GM19043 (cell line): ENCODE measurements around the gene TPBGL.
"Not testable (repeated sequence)": the region's sequence is repeated elsewhere in the genome, so short reads cannot be mapped to it uniquely, and the experiment has no call there.

Experiments used
- ATAC-seq: cut with Tn5 transposase; IDR thresholded peaks from one replicate; pipeline ENCODE4 v1.9.1; 2021; ENCODE audit warnings: low read depth; ENCODE audit not compliant: unreplicated experiment

Gene TPBGL

DNA sequence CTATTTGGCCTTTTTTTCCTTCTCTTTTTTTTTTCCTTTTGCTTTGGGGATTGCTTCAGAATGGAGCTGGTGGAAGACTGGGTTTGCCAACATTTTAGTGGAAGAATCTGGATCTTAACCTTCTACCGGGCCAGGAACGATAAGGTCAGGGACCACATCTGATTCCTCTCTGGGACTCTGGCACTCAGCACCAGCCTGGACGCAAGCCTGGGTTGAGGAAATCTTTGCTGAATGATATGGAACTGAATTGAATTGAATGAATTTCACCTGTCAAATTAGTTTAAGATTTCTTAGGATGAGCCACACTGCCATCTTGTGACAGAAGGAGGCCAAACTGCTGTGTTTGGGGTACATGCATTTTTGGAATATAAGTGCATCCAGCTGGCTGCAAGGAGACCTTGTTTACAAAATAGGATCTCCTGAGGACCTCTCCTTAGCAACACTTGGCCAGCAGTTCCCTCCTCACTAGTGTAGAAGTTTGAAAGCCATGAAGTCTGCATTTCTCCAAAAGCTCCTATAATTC, 30.4 kb downstream of the TPBGL start:
- ATAC-seq: no peak

DNA sequence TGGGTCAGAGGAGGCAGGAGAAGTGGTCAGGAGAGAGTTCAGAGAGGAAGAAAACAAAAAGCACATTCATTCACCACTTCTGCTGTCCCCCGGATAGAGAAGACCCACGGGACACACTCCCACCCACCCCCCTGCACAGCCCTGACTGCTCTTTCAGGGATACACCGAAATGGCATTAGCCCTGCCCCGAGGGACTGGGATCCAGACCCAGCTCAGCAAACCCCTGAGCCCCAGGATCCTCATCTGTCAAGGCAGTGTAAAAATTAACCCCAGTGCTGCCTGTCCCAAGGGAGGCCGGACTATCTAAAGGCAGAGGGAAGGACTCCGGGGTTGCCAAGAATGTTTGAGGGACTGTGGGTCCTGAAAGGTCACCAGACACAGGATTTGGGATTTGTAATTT, 31.2 kb downstream of the TPBGL start:
- no peak for ATAC-seq

DNA sequence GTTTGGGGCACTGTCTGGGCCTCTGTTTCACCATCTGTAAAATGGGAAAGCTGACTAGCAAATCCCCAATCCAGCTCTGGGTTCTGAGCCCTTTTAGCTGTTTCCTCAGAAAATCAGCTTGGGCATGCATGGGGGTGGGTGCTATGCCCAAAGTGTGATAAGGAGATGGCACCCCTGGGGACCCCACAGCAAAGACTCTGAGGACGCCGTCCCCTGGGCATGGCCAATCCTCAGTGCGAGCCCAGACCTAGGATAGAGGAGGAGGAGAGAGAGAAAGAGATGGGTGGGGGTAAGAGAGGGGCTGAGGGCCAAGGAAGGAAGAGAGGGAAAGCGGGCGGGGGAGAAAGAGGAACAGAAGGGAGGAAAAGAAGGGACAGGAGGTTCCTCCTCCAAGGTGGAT, 31.8 kb downstream of the TPBGL start:
- no peak for ATAC-seq

DNA sequence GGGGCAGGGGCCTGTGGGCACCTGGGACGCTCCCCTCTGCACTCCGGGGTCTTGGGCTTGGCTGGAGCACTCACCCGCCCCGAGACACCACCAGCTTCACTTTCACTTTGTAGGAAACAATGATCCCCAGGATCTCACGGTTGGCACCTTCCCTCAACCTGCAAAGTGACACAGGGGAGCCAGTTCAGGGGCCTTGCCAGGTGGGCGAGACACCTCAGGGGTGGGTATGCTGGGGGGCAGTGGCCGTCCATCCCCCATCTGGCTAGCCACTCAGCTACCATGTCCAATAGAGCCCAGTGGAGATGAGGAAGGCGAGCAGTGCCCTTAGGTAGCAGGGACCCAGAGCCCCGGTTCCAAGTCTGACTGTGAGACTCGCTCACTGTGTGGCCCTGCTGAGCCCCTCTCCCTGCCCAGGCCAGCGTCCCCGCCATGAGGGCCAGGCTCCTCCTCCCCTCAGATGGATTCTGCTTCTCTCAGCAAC, 32.3 kb downstream of the TPBGL start:
- ATAC-seq: no peak

DNA sequence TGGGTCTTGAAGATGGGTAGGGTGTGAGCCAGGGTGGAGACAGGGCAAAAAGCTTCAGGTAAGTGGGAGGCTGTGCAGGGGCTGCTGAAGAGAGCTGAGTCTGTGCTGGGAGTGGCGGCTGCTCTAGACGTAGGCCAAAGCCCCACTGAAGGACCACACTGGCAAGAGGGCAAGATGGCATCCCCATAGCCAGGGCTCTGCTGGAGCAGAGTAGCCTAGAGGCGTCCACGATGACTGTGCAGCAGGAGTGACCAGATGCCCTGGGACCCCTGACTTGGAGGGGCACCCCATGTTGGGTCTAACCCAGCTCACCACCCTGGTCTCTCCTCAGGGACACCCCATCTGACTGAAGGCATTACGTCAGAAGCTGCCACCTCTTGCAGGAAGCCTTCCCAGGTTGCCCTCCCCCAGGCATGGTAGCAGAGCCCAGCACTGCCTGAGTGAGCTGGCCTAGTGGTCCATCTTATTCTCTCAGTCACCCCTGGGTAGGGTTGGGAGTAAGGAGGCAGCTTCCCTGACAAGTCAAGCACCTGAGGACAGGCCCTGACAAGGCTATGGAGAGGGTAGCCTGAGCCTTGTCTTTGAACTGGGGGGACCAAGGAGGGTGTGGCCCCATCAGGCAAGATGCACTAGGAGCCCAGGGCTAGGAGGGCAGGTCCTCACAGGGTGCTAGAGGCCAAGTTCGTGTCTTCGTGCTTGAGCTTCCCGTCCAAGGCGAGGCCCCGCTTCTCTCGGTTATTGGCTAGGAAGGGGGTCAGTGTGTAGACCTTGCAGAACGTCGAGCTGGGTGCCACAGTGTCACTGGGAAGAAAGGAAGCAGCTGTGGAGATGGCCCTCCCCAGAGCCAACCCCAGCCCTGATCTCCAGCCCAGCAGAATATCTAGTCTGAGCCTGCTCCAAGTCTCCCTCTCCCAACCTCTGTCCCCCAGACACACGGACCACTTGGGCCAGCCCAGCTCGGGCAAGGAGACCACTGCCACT, 33.1 kb downstream of the TPBGL start:
- no peak for ATAC-seq

DNA sequence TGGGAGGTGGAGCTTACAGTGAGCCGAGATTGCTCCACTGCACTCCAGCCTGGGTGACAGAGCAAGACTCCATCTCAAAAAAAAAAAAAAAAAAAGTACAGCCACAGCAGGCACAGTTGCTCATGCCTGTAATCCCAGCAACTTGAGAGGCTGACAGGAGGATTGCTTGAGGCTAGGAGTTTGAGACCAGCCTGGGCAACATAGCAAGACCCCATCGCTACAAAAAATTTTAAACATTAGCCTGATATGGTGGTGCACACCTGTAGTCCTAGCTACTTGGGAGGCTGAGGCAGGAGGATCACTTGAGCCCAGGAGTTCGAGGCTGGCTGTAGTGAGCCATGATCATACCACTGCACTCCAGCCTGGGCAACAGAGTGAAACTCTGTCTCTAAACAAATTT, 34.1 kb downstream of the TPBGL start:
- not testable (repeated sequence) for ATAC-seq

DNA sequence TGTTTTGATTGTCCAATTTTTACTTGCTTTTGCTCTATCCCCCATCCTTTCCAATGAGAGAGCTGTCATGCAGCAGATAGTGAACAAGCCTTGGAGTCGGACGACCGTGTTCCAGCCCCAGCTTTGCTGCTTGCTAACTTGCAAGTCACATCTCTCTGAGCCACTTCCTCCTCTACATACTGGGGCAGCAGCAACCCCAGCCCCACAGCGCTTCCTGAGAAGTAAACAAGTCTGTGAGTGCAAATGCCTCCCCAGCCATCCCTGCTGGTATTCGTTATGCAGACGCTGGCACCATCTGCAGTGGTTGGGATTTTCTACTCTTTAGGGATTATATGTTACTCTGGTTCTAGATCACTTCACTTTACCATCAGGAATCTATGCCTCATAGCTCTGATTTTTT, 35.0 kb downstream of the TPBGL start:
- ATAC-seq: no peak

DNA sequence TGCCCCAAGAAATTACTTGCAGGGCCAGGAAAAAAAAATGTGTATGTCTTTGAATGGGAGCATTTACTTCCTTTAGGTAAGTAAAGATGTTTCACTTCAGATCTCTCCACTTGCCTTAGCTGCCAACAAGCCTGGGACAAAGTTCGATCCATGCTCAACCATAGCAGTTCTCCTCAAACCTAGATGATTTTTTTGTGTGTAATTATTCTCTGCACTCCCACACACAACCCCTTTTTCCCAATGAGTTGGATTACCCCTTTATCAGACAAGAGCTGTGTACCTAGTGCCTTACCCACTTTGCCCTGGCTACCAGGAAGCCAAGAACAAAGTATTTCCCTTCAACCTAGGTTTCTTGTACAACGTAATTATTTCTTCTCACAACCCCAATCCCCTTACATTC, 35.6 kb downstream of the TPBGL start:
- no peak for ATAC-seq

DNA sequence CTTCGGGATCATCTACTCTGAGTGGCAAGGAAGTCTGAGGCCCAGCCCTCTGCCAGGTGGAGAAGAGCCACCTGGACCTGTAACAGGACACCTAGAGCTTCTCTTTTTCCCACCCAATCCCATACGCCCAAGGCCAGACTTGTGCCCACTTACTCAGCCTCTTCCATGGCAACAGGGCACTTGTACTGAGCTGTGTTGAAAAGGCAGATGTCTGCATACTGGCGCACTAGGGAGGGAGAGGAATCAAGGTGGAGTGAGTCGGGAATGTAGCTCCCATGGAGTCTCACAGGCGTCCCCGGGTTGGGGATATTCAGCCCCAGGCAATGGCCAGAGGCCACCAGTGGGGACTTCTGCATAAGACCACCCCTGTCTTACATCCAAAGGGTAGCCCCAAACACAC, 36.1 kb downstream of the TPBGL start:
- no peak for ATAC-seq

DNA sequence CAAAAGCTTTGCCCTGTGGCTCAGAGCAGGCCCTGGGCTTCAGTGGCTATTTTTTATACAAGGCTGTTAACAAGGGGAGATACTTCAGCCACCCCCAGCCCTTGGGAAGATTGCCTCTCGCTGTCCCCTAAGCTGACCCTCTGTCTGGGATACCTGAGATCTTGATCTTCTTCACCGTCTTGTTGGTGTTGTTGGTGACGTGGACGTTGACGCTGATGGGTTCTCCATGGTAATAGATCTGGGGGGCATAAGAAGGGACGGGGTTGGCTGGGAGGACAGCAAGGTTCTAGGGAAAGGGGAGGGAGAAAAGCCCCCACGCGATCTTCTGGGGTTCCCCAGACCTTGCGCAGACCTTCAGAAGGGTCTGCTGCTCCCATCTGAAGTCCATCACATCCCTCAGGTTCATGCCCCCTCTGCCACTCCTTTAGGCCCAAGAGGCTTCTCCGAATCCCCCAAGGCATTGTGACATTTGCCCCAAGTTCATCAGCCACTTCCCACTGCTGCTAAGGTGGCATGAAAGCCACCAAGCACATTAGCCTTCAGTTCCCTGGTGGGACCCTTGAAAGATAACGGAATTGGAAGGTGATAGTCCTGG, 36.7 kb downstream of the TPBGL start:
- ATAC-seq: no peak

DNA sequence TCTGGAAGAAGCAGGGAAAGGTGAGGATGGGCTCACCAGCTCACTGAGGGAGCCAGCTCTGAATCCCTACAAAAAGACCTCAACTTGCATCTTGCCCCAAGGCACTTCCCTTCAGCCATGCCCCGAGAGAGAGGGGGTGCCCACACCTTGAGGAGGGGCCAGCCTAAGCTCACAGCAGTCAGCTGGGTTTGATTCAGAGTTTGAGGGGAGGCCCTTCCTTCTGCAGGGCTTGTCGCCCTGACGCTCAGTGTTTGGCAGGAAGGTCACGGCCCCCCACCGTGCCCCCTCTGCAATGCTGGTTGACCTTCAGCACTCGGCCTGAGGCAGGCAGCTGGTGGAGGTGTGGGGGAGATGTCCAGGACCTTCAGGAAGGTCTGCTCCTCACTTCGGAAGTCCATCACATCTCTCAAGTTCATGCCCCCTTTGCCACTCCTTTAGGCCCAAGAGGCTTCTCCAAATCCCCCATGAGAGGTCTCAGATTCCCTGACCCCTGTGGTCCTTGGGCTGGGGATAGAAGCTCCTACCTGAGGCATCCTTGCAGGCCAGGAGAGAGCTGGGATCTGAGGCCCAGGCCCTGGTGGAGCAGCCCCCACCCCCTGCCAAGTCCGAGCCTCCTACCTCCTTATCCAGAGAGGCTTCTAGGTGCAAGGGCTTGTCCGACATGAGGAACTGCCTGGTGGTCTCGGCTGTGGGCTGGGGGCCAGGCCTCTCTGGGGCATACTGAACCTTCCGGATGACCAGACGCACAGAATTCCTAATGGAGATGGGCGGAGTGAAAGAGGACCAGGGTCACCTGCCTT, 37.6 kb downstream of the TPBGL start:
- no peak for ATAC-seq

DNA sequence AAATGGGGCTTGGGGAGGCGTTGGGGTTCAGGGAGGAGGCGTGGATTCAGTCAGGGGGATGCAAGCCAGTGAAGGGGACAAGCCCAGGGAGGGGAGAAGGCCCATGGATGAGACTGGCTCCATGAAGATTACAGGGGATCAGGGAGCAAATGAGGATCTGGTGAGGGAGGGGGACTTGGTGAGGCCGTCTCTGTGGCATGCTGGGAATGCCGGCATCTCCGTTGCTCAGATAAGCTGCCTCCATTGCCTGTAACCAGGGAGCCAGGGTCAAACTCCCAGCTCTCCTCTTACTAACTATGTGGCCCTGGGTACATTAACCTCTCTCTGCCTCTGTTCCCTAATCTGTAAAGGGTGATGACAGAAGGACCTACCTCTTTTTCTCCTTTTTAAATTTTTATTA, 38.7 kb downstream of the TPBGL start:
- no peak for ATAC-seq

DNA sequence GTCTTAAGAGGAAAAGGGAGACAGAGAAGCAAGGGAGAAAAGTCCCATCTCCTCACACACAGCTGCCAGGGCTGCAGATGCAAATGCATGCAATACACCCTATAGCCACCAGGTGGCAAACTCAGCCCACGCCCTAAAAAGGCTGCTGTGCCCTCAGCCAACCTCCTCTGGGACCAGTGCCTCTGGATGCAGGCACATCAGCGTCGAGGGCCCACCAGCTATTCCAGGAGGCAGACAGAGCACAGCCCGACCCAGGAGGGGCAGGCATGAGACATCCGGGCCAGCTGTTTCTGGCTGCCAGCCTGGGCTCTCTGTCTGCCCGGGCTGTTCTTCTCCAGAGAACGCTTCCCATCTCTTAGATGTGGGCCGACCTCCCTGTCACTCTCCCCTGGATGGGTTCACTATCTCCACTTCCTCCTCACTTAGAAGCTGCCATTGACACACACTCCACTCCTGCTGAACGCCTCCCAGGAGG, 39.7 kb downstream of the TPBGL start:
- ATAC-seq: no peak

DNA sequence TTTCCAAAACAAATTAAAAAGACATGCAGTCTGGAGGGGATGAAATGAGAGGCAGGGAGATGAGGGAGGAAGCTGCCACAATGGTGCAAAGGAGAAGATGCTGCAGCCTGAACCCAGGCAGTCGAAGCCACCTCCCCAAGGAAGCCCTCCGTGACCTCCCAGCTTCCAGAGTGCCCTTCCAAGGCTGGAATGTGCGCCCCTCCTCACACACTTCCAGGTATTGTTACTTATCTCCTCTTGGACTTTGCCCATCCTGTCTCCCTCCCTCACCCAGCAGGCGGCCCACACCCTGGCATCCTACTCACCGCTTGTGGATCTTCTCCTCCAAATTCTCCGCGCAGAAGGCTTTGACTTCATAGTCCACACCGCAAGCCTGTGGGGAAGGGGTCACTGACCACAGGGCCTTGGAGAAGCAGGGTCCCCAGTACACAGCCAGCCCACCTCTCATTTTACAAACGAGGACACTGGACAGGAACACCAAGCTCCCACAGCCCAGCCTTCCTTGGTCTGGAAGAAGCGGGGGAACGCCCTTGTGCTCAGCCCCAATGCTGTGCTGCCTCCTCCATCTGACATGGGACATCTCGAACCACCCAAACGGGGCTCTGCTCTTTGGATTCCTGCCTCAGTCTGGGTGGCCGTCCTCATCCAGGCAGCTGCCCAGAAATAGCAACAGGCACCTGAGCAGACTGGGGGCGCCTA, 40.3 kb downstream of the TPBGL start:
- no peak for ATAC-seq

DNA sequence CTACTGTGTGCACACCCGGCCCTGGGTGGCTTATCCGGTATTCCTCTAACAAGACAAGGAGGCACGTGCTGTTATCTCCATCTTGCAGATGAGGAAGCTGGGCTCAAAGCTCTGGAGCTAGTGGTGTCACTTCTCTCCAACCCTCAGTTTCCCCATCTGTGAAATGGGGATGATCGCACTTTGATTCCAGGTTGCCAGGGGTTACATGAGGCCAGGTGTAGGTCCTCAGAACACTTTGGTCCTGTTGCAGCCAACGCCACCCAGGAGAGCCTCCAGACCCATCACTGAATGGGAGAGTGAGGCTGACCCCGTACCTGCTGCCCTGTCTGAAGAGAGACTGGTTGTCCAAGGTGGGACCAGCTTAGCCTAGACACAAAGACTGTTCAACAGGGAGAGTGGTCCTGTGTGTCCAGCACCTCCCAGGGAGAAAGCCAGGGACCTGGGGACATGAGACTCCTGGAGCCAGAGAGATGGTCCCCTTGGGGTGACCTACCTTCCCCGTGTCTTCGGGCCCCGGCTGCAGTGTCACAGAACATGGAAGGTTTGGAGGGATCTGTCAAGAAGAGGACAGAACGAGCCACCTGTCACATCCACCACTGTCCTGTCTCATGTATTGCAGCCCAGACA, 41.0 kb downstream of the TPBGL start:
- ATAC-seq: no peak

DNA sequence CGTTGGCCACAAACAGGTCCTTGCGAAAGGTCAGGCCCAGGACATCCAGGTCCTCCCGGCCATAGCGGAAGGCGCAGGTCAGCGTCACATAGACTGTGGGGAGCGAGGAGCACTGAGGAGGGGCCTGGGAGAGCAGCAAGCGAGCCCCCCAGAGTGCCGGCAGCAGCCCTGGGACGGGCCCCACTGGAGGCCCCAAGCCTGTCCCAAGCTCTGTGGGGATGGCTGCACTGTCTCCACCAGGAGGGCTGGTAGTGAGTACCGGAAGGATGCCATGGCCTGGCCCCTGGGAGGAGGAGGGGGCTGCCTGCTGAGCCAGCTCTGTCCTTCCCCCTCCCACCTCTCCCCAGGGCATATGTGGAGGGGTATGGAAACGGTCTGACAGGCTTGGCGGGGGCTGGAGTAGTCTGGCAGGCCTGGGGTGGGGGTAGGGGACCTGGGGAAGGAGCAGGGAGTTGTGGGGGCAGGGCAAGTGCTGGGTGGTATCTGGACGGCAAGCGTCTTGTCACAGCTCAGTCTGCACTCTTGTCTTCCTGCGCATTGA, 42.9 kb downstream of the TPBGL start:
- no peak for ATAC-seq

DNA sequence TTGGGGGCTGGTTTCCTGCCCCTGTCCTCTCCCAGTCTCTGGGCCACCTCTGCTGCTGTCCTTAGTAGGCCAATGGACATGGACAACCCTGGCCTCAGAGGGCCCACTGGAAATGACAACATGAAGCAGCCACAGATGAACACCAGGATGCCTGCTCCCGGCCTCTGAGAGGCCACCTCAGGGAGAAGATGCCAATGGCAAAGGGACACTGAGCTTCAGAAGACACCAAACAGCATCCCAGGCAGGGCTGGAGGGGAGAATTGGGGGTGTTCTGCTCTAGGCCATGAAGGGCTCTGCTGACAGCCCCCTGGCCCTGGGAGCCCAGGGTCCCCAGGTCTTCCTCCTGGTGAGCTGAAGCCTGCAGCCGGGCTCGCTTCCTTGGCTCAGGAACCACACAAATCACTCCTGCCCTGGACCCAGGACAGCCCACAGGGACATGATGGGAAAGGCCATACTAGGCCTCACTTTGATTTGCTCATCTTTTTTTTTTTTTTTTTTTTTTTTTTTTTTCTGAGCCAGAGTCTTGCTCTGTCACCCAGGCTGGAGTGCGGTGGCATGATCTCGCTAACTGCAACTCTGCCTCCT, 45.3 kb downstream of the TPBGL start:
- no peak for ATAC-seq

DNA sequence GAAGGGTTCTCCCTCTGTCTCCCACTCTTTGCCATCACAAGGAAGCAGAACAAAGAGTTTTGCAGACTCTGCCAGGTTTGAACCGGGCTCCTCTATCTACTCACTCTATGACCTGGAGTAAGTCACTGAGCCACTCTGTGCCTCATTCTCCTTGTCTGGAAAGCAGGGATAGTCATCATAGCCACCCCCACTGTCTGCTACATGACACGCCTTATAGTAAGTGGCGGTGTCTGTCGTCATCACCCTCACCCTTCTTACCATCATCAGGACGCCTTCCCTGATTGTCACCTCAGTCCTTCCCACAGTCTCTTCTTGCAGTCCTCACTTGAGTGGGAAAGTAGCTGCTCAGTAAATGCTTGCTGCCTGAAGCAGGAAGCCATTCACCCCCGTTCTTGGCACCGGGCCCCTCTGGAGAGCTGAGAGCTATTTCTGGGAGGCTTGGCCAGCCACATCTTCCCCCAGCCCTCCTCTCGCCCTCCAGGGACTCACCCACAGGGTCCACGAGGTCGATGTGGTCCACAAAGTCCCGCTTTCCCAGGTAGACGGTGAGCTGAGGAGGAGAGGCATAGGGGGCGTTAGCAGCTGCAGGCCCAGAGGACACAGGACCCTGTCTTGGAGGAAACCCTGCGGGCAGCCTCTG, 46.4 kb downstream of the TPBGL start:
- ATAC-seq: no peak

DNA sequence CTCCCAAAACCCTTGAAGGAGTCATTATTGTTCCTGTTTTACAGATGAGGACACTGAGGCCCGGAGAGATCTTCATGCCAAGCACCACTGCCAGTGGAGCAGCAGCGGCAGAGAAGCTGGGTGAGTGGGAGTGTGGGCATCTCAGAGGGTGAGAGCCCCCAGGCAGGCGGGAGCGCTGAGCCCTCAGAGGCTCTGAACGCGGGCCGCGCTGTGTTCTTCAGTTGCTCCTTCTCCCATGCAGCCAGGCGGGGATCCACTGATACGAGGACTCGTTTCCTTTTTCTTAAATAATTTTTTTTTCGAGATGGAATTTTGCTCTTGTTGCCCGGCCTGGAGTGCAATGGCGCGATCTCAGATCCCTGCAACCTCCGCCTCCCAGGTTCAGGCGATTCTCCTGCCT, 47.0 kb downstream of the TPBGL start:
- ATAC-seq: no peak
